HepG2 (cell line): ENCODE data around the gene NRBP1. TPM values are rescaled to one million over a fixed set of nuclear protein-coding genes. Genes with fewer than 3 reads are reported as not detected.

Experiments used
- ETV6 ChIP-seq: sonication (generic); formaldehyde crosslinking; conservative IDR thresholded peaks from 2 replicates; pipeline ENCODE4 v1.4.0; 2020; ENCODE audit warnings: missing genetic modification reagents
- GATAD1 ChIP-seq: IDR thresholded peaks from 2 replicates; pipeline ENCODE4 v1.6.1; 2016; ENCODE audit warnings: missing genetic modification reagents, missing compliant biosample characterization
- MEIS1 ChIP-seq: sonication (generic); formaldehyde crosslinking; IDR thresholded peaks from 2 replicates; pipeline ENCODE4 v1.9.0; 2021; ENCODE audit warnings: mild to moderate bottlenecking, missing genetic modification reagents, moderate library complexity, borderline replicate concordance
- SRF ChIP-seq: IDR thresholded peaks from 2 replicates; pipeline ENCODE4 v1.6.1; 2011; ENCODE audit warnings: mild to moderate bottlenecking, low read depth, low read length, moderate library complexity
- ZBTB42 ChIP-seq: sonication (generic); formaldehyde crosslinking; IDR thresholded peaks from 2 replicates; pipeline ENCODE4 v1.5.0; 2020; ENCODE audit warnings: mild to moderate bottlenecking, missing genetic modification reagents
- ZNF335 ChIP-seq: sonication (generic); formaldehyde crosslinking; IDR thresholded peaks from 2 replicates; pipeline ENCODE4 v1.4.0; 2020; ENCODE audit warnings: missing genetic modification reagents
- ZNF354B ChIP-seq: sonication (generic); formaldehyde crosslinking; IDR thresholded peaks from 2 replicates; pipeline ENCODE4 v1.8.0; 2022; ENCODE audit warnings: mild to moderate bottlenecking, missing genetic modification reagents
- ZNF644 ChIP-seq: IDR thresholded peaks from 2 replicates; pipeline ENCODE4 v1.6.1; 2016; ENCODE audit warnings: low read depth
- ZNF674 ChIP-seq: sonication (generic); formaldehyde crosslinking; IDR thresholded peaks from 2 replicates; pipeline ENCODE4 v1.5.0; 2020; ENCODE audit warnings: low read depth, mild to moderate bottlenecking, missing genetic modification reagents
- ZNF775 ChIP-seq: sonication (generic); formaldehyde crosslinking; IDR thresholded peaks from 2 replicates; pipeline ENCODE4 v1.4.0; 2020; ENCODE audit warnings: missing genetic modification reagents, mild to moderate bottlenecking, moderate library complexity, borderline replicate concordance
- ZSCAN22 ChIP-seq: sonication (generic); formaldehyde crosslinking; IDR thresholded peaks from 2 replicates; pipeline ENCODE4 v1.4.0; 2020; ENCODE audit warnings: mild to moderate bottlenecking, missing genetic modification reagents
- polyA plus RNA-seq, 8 experiments: library from polyadenylated mRNA; depleted of rRNA in 3 of 8; stranded (reverse) in 7 of 8; unstranded in 1 of 8; fragments of >200 nt; fragmentation: Illumina TruSeq in 4 of 8; extraction: Trizol in 4 of 8; gene quantifications; 2 replicates each; pipeline versions ENCODE4 v1.2.1 to v1.2.3, GENCODE V29; 2011 to 2016; ENCODE audit warnings: low read depth in 4 of 8, missing spikeins in 1 of 8, mixed read lengths in 1 of 8; ENCODE audit not compliant: insufficient read depth in 1 of 8
- total RNA-seq, 5 experiments: library from RNA; depleted of rRNA; stranded (reverse); fragments of >200 nt; fragmentation: Illumina TruSeq; extraction: Trizol; gene quantifications; 2 replicates each; pipeline ENCODE4 v1.2.3, GENCODE V29; 2016; ENCODE audit warnings: low read depth in 1 of 5
- TF ChIP-seq, protein P1 (sequence below): sonication (generic); formaldehyde crosslinking; IDR thresholded peaks from 2 replicates; pipeline ENCODE4 v1.4.0; 2020; ENCODE audit warnings: missing genetic modification reagents
- TF ChIP-seq, protein P2 (sequence below): sonication (generic); formaldehyde crosslinking; IDR thresholded peaks from 2 replicates; pipeline ENCODE4 v1.8.0; 2022; ENCODE audit warnings: mild to moderate bottlenecking, missing genetic modification reagents; ENCODE audit not compliant: insufficient replicate concordance
- TF ChIP-seq, protein P3 (sequence below): sonication (generic); formaldehyde crosslinking; IDR thresholded peaks from 2 replicates; pipeline ENCODE4 v1.5.0; 2020; ENCODE audit warnings: mild to moderate bottlenecking, low read depth, missing genetic modification reagents, borderline replicate concordance
- TF ChIP-seq, protein P4 (sequence below): sonication (generic); formaldehyde crosslinking; IDR thresholded peaks from 2 replicates; pipeline ENCODE4 v1.9.0; 2021; ENCODE audit warnings: mild to moderate bottlenecking, missing genetic modification reagents
- TF ChIP-seq, protein P5 (sequence below): sonication (generic); formaldehyde crosslinking; IDR thresholded peaks from 2 replicates; pipeline ENCODE4 v1.4.0; 2020; ENCODE audit warnings: missing genetic modification reagents

NRBP1 gene
- total and polyA plus RNA-seq, 2 of the 13 experiments (the other 11 are each of a cell fraction or from before 2014, with no cell fraction given), result 165 to 240 TPM

DNA sequence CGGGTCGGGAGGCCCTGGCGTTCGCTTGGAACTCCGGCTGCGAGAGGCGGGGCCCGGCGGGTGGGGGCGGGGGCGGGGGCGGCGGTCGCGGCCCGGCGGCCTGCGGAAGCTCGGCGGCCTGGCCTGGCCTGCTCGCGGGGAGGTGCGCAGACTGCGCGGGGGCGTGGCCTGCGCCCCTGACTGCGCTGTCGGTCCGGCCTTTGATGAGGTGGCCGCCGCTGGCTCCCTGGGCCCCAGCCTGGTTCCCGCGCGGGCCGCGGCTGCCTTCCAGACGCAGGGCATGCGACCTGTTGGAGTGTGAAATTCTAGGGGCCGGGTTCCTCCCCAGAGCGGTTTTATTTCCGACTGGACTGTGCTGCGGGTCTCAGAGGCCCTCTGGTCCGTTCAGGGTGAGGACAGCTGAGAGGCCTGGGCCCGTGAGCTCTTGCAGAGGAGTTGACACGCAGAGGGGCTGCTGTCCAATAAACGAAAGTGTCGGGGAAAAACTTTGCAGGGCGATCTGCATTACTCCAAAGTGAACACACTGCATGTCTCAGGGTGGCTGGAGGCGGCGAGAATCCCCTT lies 629 bp downstream of the NRBP1 start (continued):
- TF ChIP-seq ZNF674 (CRISPR knock-in tag) (no peak), GATAD1 (0 out of 2 replicates have a peak, but pooled peaks have one; percentile 16), ZSCAN22 (CRISPR knock-in tag) (peak; percentile 65), MEIS1 (CRISPR knock-in tag) (no peak; the same call in none of the 2 replicates), ZNF335 (CRISPR knock-in tag) (no peak; the same call in 1 of the 2 replicates), ZBTB42 (CRISPR knock-in tag) (no peak), ZNF354B (CRISPR knock-in tag) (no peak), ZNF775 (CRISPR knock-in tag) (no peak), ZNF644 (no peak), ETV6 (CRISPR knock-in tag) (no peak), SRF (no peak)
- TF ChIP-seq, protein P1, sequence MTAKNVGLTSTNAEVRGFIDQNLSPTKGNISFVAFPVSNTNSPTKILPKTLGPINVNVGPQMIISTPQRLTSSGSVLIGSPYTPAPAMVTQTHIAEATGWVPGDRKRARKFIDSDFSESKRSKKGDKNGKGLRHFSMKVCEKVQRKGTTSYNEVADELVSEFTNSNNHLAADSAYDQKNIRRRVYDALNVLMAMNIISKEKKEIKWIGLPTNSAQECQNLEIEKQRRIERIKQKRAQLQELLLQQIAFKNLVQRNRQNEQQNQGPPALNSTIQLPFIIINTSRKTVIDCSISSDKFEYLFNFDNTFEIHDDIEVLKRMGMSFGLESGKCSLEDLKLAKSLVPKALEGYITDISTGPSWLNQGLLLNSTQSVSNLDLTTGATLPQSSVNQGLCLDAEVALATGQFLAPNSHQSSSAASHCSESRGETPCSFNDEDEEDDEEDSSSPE (CRISPR knock-in tag), result peak; percentile 89
- TF ChIP-seq, protein P2, sequence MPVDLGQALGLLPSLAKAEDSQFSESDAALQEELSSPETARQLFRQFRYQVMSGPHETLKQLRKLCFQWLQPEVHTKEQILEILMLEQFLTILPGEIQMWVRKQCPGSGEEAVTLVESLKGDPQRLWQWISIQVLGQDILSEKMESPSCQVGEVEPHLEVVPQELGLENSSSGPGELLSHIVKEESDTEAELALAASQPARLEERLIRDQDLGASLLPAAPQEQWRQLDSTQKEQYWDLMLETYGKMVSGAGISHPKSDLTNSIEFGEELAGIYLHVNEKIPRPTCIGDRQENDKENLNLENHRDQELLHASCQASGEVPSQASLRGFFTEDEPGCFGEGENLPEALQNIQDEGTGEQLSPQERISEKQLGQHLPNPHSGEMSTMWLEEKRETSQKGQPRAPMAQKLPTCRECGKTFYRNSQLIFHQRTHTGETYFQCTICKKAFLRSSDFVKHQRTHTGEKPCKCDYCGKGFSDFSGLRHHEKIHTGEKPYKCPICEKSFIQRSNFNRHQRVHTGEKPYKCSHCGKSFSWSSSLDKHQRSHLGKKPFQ (CRISPR knock-in tag), result no peak
- TF ChIP-seq, protein P3, sequence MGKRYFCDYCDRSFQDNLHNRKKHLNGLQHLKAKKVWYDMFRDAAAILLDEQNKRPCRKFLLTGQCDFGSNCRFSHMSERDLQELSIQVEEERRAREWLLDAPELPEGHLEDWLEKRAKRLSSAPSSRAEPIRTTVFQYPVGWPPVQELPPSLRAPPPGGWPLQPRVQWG (CRISPR knock-in tag), result no peak
- TF ChIP-seq, protein P4, sequence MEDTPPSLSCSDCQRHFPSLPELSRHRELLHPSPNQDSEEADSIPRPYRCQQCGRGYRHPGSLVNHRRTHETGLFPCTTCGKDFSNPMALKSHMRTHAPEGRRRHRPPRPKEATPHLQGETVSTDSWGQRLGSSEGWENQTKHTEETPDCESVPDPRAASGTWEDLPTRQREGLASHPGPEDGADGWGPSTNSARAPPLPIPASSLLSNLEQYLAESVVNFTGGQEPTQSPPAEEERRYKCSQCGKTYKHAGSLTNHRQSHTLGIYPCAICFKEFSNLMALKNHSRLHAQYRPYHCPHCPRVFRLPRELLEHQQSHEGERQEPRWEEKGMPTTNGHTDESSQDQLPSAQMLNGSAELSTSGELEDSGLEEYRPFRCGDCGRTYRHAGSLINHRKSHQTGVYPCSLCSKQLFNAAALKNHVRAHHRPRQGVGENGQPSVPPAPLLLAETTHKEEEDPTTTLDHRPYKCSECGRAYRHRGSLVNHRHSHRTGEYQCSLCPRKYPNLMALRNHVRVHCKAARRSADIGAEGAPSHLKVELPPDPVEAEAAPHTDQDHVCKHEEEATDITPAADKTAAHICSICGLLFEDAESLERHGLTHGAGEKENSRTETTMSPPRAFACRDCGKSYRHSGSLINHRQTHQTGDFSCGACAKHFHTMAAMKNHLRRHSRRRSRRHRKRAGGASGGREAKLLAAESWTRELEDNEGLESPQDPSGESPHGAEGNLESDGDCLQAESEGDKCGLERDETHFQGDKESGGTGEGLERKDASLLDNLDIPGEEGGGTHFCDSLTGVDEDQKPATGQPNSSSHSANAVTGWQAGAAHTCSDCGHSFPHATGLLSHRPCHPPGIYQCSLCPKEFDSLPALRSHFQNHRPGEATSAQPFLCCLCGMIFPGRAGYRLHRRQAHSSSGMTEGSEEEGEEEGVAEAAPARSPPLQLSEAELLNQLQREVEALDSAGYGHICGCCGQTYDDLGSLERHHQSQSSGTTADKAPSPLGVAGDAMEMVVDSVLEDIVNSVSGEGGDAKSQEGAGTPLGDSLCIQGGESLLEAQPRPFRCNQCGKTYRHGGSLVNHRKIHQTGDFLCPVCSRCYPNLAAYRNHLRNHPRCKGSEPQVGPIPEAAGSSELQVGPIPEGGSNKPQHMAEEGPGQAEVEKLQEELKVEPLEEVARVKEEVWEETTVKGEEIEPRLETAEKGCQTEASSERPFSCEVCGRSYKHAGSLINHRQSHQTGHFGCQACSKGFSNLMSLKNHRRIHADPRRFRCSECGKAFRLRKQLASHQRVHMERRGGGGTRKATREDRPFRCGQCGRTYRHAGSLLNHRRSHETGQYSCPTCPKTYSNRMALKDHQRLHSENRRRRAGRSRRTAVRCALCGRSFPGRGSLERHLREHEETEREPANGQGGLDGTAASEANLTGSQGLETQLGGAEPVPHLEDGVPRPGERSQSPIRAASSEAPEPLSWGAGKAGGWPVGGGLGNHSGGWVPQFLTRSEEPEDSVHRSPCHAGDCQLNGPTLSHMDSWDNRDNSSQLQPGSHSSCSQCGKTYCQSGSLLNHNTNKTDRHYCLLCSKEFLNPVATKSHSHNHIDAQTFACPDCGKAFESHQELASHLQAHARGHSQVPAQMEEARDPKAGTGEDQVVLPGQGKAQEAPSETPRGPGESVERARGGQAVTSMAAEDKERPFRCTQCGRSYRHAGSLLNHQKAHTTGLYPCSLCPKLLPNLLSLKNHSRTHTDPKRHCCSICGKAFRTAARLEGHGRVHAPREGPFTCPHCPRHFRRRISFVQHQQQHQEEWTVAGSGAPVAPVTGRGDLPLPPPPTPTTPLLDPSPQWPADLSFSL (CRISPR knock-in tag), result no peak
- TF ChIP-seq, protein P5, sequence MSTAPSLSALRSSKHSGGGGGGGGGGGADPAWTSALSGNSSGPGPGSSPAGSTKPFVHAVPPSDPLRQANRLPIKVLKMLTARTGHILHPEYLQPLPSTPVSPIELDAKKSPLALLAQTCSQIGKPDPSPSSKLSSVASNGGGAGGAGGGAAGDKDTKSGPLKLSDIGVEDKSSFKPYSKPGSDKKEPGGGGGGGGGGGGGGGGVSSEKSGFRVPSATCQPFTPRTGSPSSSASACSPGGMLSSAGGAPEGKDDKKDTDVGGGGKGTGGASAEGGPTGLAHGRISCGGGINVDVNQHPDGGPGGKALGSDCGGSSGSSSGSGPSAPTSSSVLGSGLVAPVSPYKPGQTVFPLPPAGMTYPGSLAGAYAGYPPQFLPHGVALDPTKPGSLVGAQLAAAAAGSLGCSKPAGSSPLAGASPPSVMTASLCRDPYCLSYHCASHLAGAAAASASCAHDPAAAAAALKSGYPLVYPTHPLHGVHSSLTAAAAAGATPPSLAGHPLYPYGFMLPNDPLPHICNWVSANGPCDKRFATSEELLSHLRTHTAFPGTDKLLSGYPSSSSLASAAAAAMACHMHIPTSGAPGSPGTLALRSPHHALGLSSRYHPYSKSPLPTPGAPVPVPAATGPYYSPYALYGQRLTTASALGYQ (CRISPR knock-in tag), result no peak; the same call in 1 of the 2 replicates
